Lower lobe of right lung (tissue), 2 donors: ENCODE results near the gene HDGFL2. TPM values are rescaled to one million over a fixed set of nuclear protein-coding genes. Genes with fewer than 3 reads are reported as not detected.
A peak's percentile ranks its signal among the peaks of the same experiment; 100 is the strongest.

Experiments
- ATAC-seq, 2 donors: fragments of 200-7000 bp; cut with Tn5 transposase; one replicate each; pipeline ENCODE4 v1.9.1; 2020 to 2022; ENCODE audit warnings: mild to moderate bottlenecking in 2 of 2, moderate library complexity in 2 of 2
- DNase-seq: peaks from one replicate; pipeline ENCODE4 v3.0.0-alpha.2; 2020
- H3K27ac ChIP-seq: fragments of 200-600 bp; one replicate; pipeline ENCODE4 v1.8.0; 2022
- H3K27me3 ChIP-seq: fragments of 200-600 bp; one replicate; pipeline ENCODE4 v1.8.0; 2022; ENCODE audit warnings: low read depth
- H3K36me3 ChIP-seq: fragments of 200-600 bp; one replicate; pipeline ENCODE4 v1.8.0; 2022; ENCODE audit warnings: mild to moderate bottlenecking
- H3K4me1 ChIP-seq: fragments of 200-600 bp; one replicate; pipeline ENCODE4 v1.8.0; 2022
- H3K4me3 ChIP-seq: fragments of 200-600 bp; one replicate; pipeline ENCODE4 v1.8.0; 2022; ENCODE audit warnings: mild to moderate bottlenecking
- H3K9me3 ChIP-seq: fragments of 200-600 bp; one replicate; pipeline ENCODE4 v1.8.0; 2022
- intact Hi-C: fragments of 100-400 bp; cut with DNase I; formaldehyde crosslinking; loops from one replicate; pipeline ENCODE4 v1.11.0; 2022
- total RNA-seq: library from RNA; stranded (reverse); fragmentation: NEBNext Ultra II Directional; extraction: Animal tissue kit (Norgen Biotek cat#: 25700); gene quantifications from one replicate; pipeline ENCODE4 v1.2.1, GENCODE V29; 2021
- TF ChIP-seq, protein P1 (sequence below): fragments of 200-600 bp; IDR thresholded peaks from one replicate; pipeline ENCODE4 v1.8.0; 2022; ENCODE audit warnings: antibody characterized with exemption, mild to moderate bottlenecking
- donor health status: DM: no; HTN: yes; CAD: no; lungs with severe emphysema.

HDGFL2 gene
- total RNA-seq, 1 donor from 2014 or later = 29.4 TPM

DNA sequence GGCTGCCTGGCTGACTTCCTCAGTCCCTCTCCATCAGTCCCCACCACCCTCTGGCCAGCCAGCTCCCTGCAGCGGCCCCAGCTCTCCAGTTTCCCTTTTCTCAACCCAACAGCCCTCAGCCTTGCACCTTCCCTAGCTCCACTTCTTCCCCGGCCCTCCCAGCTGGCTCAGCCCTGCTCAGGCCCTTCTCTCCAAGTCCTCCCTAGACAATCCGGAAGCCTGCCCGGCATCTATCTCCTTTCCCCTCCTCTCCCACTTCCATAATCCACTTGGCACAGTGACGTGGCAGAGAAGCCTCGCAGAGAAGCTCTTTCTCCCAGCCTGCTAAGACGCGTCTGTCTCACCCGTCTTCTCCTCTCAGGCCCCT, 15.6 kb upstream of the HDGFL2 start:
- Histone ChIP-seq H3K4me3 (peak overlapping the region; percentile 61), H3K27ac (peak overlapping the region; percentile 50), H3K4me1 (peaks cover 14% of the 10 kb centered on the region), H3K36me3 (peaks cover 29% of the 10 kb centered on the region), H3K27me3 (no peaks in the 10 kb centered on the region), H3K9me3 (no peaks in the 10 kb centered on the region)
- TF ChIP-seq, protein P1, sequence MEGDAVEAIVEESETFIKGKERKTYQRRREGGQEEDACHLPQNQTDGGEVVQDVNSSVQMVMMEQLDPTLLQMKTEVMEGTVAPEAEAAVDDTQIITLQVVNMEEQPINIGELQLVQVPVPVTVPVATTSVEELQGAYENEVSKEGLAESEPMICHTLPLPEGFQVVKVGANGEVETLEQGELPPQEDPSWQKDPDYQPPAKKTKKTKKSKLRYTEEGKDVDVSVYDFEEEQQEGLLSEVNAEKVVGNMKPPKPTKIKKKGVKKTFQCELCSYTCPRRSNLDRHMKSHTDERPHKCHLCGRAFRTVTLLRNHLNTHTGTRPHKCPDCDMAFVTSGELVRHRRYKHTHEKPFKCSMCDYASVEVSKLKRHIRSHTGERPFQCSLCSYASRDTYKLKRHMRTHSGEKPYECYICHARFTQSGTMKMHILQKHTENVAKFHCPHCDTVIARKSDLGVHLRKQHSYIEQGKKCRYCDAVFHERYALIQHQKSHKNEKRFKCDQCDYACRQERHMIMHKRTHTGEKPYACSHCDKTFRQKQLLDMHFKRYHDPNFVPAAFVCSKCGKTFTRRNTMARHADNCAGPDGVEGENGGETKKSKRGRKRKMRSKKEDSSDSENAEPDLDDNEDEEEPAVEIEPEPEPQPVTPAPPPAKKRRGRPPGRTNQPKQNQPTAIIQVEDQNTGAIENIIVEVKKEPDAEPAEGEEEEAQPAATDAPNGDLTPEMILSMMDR = no peak
- ATAC-seq (peak; percentile 3 to 13), DNase-seq (peak; percentile 58)
- intact Hi-C loops = no loop called here

DNA sequence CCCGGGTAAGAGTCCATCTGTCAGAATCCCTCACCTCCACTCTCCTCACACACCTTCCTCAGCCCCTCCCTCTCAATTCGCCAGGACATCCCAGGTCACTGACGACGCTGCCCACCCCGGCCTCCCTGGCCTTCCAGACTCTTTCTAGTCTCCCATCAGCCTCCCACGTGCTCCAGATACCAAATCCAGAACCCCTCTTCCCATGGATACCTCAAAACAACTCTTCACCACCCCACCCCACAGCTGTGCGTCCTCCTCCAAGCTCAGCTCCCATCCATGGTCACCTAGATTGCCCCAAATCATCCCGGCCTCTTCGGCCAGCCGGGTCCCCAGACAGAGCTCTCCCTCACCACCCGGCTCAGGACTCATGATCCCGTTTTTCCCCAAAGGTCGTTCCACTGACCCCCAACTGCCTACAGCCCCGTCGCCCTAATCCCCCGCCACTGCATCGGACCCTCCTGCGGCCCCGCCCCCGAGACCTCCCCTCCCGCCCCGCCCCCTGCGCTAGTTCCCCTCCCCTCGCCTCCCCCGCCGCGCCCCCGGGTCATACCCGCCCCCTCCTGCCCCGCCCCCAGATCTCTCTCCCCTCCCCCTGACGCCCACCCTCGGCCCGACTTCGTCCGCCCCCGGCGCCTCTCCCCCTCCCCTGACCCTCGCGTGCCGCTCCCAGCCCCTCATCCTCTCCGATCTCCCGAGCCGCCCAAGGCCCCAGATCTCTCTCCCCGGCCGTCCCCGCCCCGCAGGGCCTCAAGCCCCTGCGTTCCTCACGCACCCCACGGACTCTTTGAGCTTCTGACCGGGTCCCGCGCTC, 15.0 kb upstream of the HDGFL2 start:
- intact Hi-C loops = no loop called here
- TF ChIP-seq, protein P1 = no peak
- H3K27ac ChIP-seq = peak overlapping the region; percentile 78
- ATAC-seq = peak; percentile 43 to 55
- H3K4me3 ChIP-seq = peak overlapping the region; percentile 61
- no peaks in the 10 kb centered on the region for H3K9me3 ChIP-seq
- DNase-seq = peak; percentile 49
- H3K4me1 ChIP-seq = peaks cover 14% of the 10 kb centered on the region
- peaks cover 24% of the 10 kb centered on the region for H3K36me3 ChIP-seq
- H3K27me3 ChIP-seq = no peaks in the 10 kb centered on the region

DNA sequence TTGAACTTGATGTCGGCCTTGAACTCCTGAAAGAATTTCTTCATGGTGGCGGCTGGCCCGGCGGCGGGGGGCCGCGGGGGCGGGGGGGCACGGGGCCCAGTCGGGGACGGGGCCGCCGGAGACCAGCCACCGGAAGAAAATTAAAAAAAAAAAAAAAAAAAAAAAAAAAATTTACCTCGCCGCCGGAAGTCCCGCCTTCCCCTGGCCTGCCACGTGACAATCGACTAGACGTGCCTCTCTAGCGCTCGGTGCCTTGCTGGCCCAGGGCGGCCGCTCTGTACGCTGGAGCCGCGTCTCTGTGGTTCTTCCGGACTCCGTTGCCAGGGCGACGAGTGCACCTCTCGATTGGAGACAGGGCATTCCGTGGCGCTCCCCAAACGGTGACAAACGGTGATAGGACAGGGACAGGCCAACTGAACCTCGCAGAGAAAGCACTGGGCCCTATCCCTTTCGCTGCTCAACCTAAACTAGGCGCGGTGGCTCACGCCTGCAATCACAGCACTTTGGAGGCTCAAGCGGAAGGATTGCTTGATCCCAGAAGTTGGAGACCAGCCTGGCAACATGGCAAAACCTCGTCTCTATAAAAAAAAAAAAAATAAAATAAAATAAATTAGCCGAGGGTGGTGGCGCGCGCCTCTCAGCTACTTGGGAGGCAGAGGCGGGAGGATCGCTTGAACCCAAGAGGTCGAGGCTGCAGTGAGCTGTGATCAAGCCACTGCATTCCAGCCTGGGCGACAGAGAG, 14.3 kb upstream of the HDGFL2 start, which contains the start of gene UBXN6:
Gene UBXN6, minus strand, starts transcription at position 141 of the 742 bp plus-strand sequence. Its CDS starts 97 bp downstream, at position 44.
- Histone ChIP-seq H3K27ac (peak within 1 kb of the TSS; percentile 78), H3K9me3 (no peaks in the 10 kb centered on the region), H3K27me3 (no peaks in the 10 kb centered on the region), H3K4me1 (peaks cover 14% of the 10 kb centered on the region), H3K36me3 (peaks cover 16% of the 10 kb centered on the region), H3K4me3 (peak within 1 kb of the TSS; percentile 61)
- DNase-seq (peak; percentile 100), ATAC-seq (peak; percentile 96 to 97)
- TF ChIP-seq, protein P1 = peak; percentile 12
- intact Hi-C loops = no loop called here

DNA sequence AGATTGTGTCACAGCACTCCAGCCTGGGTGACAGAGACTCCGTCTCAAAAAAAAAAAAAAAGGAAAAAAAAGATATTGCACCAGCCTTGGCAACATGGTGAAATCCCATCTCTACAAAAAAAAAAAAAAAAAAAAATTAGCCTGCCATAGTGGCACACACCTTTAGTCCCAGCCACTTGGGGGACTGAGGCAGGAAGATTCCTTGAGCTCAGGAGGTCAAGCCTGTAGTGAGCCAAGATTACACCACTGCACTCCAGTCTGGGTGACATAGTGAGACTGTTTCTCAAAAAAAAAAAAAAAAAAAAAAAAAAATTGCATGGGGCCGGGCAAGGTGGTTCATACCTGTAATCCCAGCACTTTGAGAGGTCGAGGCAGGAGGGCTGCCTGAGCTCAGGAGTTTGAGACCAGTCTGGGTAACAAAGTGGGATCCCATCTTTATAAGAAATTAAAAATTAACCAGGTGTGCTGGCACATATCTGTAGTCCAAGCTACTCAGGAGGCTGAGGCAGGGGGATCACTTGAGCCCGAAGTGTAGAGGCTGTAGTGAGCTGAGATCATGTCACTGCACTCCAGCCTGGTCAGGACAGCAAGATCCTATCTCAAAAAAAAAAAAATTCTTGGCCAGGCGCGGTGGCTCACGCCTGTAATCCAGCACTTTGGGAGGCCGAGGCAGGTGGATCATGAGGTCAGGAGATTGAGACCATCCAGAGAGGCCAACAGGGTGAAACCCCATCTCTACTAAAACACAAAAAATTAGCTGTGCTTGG, 7.1 kb upstream of the HDGFL2 start:
- Histone ChIP-seq H3K4me3 (no peak overlapping the region), H3K27ac (no peak overlapping the region), H3K27me3 (no peaks in the 10 kb centered on the region), H3K36me3 (no peaks in the 10 kb centered on the region), H3K4me1 (no peaks in the 10 kb centered on the region), H3K9me3 (no peaks in the 10 kb centered on the region)
- no peak for DNase-seq
- TF ChIP-seq, protein P1 = no peak
- no peak for ATAC-seq
- intact Hi-C loops = no loop called here

DNA sequence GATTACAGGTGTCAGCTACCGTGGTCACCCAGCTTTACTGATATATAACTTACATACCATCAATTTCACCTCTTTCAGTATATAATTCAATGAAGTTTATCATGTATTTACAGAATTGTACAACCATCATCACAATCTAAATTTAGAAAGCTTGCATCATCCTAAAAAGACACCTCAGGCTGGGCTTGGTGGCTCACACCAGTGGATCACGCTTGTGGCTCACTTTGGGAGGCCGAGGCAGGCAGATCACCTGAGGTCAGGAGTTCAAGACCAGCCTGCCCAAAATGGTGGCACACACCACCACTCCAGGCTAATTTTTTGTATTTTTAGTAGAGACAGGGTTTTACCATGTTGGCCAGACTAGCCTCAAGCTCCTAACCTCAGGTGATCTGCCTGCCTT, 4.3 kb upstream of the HDGFL2 start:
- TF ChIP-seq, protein P1 = no peak
- Histone ChIP-seq H3K4me3 (no peak overlapping the region), H3K4me1 (no peaks in the 10 kb centered on the region), H3K27me3 (no peaks in the 10 kb centered on the region), H3K9me3 (no peaks in the 10 kb centered on the region), H3K27ac (no peak overlapping the region), H3K36me3 (no peaks in the 10 kb centered on the region)
- DNase-seq (no peak), ATAC-seq (no peak)
- intact Hi-C loops = no loop called here
